ENCODE measurements around the gene KDM2A.
"Not testable (repeated sequence)": the region's sequence is repeated elsewhere in the genome, so short reads cannot be mapped to it uniquely, and the experiment has no call there.

KDM2A gene

DNA sequence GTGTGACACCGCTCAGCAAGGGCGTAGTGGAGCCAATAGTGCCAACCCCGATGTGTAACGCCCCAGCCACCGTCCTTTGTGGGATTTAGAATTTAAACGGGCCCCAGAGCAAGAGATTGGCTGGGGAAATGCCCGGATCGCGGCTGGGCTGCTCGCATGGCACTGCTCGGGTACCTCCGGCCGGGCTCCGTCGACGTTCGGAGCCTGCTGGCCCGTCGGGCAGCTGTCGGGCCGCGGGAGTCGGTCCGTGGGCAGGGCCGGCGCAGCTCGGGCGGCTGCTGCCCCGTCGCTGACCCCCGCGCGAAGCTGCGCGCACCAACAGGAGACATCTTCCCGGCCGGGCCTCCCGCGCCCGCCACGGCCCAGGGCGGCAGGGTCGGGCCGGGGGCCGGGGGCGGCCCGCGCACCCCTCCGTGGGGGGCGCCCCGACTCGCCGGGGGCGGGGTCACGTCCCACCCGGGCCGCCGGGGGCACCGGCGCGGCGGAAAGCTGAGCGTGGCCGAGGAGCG, 1.3 kb upstream of the KDM2A start:
- DNase-seq (ENCODE audit: low read depth in 2 of 2): peak in 1 of 2 donors; percentile 21

DNA sequence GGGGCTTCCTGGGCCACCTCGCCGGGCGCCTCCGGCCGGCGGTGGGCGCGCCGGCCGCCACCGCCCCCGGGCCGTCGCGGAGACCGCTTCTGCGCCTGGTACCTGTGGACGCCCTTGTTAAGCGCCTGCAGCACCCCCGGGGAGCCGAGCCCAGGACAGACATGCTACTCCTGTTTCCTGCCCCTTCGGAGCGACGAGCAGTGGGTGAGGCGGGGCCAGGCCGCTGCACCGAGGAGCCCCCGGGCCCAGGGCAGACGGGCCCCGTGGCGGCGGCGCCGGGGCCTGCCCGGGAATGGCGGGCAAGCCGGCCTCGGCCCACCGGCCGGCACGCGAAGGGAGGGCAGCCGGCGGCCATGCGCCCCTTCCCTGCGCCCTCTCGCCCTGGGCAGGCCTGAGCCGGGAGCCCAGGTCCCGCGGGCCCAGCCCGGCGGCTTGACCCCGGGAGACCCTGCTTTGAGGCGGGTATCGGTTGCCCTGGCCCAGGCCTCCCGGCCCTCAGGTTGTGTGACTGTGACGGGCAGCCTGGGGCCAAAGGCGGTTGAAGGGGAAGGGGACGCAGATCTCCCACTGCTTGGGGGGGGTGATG, 789 bp upstream of the KDM2A start:
- peak; percentile 22 to 29 for DNase-seq (ENCODE audit: low read depth in 2 of 2)

DNA sequence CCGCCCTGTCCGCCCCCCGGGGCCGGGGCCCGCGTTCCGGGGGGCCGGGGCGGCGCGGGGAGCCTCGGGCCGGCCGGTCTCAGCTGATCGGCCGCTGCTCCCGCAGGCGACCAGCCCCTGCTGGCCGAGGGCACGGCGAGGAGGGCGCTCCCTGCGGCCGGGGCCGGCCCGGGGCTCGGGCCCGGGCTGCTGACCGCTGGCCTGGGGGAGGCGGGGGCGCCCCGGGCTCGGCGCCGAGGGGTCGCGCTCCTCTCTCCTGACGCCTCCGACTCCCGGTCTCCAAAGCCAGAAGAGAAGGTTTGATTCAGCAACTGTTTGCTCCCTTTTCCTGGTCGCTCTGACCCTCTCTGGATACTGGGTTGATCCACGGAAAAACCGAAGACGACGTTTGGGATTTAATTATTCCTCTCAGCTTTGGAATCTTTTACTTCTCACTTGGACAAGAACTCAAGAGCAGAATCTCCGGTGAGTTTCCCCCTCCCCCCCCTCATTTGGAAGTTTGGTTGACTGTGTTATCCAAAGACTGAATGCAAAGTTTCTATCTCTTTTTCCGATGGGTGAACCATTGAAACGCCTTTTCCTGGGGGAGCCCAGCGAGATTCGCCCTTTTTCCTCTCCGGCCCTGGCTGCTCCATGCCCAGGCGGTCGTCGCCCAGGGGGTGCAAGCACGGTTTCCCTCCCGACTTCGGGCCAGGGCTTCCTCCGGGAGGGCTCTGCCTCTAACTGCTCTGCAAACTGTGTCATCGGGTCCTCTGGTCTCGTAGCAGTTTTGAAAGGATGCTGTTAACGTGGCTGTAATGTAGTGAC, 725 bp downstream of the KDM2A start:
- no peak for DNase-seq (ENCODE audit: low read depth in 2 of 2)

DNA sequence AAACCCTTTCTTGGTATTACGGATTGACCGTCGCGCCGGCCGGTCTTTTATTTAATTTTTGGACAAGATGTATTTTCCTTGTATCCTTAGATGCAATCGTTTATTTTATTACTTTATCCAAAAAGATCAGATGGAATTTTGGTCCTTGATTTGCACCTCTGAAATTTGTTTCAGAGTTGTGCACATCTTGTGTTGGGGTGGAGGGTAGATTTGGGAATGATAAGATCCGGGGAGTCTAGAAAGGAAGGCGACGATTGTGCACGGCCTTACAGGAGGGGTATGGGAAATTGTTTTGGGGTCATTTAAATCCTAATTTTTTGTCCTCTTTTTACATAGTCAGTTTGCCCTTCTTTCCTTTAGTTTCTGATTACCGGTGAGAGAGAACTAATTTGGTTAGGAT, 1.4 kb downstream of the KDM2A start:
- no peak for DNase-seq (ENCODE audit: low read depth in 2 of 2)

DNA sequence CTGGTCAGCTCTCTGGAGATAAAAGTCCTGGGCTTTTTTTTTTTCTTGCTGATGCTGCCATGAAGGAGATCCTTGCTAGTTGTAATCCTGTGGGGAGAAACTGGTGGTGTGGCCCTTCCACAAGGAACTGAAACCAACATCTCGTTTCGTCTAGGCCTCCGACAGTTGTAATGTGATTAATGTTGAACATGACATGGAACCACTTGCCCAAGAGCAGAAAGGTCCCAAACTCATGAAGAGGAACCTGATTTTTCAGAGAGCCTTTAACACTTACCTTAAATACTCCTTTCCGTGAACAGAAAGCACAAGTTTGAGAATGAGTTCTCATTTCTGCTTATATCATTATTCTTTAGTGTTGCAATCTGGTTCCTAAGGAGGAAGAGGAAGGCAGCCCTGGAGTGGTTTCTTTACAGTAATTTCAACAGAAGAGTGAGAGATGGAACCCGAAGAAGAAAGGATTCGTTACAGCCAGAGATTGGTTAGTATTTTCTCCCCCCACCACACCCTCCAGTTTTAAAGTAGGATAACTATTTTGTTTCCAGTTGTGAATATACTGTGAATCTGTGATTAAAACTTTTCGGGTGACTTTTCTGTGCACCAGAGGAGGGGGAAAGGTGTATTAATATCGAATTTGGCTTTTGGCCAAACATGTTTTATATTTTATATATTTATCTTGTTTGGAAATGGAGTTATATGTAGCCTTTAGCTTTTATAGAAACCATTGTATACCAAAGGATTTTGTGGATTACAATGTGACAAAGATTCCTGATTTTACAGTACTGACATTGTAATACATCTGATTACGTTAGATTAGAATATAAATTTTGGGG, 2.0 kb downstream of the KDM2A start:
- DNase-seq (ENCODE audit: low read depth in 2 of 2): no peak

DNA sequence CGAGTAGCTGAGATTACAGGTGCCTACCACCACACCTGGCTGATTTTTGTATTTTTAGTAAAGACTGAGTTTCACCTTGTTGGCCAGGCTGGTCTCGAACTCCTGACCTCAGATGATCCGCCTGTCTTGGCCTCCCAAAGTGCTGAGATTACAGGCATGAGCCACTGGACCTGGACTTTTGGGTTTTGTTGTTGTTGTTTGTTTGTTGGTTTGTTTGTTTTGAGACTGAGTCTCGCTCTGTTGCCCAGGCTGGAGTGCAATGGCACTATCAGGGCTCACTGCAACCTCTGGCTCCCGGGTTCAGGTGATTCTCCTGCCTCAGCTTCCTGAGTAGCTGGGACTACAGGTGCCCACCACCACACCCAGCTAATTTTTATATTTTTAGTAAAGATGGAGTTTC, 4.7 kb downstream of the KDM2A start:
- not testable (repeated sequence) for DNase-seq (ENCODE audit: low read depth in 2 of 2)

DNA sequence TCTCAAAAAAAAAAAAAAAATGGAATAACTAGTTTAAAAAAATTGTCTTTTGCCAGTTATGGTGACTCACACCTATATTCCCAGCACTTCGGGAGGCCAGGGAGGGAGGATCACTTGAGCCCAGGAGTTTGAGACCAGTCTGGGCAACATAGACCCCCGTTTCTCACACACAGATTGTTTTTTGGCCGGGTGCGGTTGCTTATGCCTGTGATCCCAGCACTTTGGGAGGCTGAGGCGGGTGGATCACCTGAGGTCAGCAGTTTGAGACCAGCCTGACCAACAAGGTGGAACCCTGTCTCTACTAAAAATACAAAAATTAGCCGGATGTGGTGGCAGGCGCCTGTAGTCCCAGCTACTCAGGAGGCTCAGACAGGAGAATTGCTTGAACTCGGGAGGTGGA, 7.2 kb downstream of the KDM2A start:
- not testable (repeated sequence) for DNase-seq (ENCODE audit: low read depth in 2 of 2)

DNA sequence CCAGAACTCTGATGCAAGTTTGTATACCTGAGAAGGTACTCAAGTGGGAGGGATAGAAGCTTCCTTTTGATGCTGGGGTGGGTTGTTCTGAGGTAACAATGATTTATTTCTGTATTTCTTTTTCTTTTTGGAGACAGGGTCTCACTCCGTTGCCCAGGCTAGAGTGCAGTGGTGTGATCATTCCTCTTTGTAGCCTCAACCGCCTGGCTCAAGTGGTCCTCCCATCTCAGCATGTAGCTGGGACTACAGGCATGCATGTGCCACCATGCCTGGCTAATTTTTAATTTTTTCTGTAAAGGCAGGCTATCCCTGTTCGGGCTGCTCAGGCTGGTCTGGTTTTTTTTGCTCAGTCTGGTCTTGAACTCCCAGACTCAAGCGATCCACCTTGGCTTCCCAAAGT, 7.9 kb downstream of the KDM2A start:
- DNase-seq (ENCODE audit: low read depth in 2 of 2): no peak

DNA sequence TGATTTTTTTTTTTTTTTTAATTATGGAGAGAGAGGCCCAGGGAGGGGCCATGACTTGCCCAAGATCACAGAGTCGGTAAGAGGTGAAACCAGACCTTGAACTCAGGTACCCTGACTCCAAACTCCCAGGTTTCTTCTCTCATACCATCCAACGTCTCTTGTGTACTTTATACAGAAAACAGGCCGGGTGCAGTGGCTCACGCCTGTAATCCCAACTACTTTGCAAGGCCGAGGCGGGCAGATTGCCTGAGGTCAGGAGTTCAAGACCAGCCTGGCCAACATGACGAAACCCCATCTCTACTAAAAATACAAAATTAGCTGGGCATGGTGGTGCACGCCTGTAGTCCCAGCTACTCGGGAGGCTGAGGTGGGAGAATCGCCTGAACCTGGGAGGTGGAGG, 11.8 kb downstream of the KDM2A start:
- not testable (repeated sequence) for DNase-seq (ENCODE audit: low read depth in 2 of 2)

DNA sequence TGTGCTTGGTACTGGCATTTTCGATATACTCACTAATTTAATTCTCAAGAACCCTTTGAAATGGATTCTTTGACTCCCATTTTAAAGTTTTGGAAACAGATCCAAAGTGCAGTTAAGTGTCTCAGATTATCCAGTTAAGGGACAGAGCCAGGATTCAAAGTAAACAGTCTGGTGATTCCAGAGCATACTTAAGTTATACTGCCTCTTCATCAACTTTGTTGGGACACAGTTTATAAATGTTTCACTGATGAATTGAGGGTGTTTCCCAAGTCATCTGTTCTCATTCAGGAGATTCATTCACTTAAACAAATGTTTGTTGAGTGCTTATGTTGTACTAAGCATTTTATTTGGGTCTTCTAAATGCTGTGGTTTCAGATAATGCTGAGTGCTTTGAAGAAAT, 17.1 kb downstream of the KDM2A start:
- DNase-seq (ENCODE audit: low read depth in 2 of 2): no peak

DNA sequence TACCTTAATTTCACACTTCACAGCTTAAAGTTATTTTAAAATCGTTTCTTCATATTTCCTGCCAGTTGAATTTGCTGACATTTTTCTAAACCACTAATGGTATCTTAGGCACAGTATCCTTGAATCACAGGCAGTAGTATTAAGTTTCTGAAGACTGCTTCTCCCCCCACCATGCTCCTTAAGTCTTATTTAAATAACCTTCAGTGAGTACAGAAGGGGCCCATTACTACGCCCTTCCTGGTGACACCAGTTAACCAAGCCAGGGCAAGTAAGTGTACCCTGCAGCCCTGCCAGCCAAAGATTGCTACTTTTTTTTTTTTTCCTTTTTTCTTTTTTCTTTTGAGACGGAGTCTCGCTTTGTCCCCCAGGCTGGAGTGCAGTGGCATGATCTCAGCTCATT, 19.9 kb downstream of the KDM2A start:
- DNase-seq (ENCODE audit: low read depth in 2 of 2): no peak

DNA sequence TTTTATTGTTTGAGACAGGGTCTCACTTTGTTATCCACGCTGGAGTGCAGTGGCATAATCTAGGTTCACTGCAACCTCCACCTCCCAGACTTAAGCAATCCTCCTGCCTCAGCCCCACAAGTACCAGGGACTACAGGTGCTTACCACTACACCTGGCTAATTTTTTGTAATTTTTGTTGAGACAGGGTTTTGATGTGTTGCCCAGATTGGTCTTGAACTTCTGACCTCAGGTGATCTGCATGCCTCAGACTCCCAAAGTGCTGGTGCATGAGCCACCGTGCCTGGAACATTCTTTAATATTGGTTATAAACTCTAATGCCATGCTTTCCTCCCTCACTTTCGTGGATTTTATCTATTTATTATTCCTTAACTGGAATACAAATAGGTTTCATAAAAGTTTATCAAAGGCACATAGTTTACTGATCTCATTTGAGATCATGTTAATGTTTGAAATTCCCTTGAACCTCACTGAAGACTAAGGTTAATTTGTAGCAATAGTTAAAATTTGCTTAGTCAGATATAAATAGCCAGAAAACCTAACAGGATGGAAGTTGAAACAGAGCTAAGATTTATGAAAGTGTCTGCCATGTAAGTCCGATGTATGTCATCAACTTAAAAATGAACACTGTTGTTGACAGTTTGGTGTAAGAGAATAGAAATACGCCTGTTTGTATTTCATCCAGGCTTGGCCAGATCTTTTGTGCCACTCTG, 27.6 kb downstream of the KDM2A start:
- DNase-seq (ENCODE audit: low read depth in 2 of 2): no peak

DNA sequence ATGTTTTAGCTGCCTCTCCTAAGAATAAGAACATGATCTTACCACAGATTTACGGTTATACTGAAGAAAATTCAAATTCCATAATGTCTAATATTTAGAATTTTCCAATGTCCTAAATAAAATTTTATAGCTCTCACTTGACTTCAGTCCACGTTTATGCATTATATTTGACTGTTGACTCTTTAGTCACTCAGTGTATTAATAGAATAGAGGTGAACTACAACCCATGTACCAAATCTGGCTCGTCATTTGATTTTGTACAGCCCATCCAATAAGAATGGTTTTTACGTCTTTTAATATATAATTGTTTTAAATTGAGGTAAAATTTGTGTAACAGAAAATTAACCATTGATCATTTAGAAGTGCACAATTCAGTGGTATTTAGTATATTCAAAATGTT, 34.9 kb downstream of the KDM2A start:
- DNase-seq (ENCODE audit: low read depth in 2 of 2): no peak

DNA sequence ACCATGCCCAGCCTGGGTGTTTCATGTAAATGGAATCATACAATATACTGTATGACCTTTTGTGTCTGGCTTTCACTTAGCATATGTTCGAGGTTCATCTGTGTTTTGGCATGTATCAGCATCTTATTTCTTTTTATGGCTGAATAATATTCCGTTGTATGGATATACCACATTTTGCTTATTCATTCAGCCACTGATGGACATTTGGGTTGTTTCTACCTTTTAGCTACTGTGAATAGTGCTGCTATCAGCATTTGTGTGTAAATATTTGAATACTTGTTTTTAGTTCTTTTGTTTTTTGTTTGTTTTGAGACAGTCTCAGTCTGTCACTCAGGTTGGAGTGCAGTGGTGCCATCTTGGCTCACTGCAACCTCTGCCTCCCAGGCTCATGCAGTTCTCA, 35.7 kb downstream of the KDM2A start:
- DNase-seq (ENCODE audit: low read depth in 2 of 2): no peak

DNA sequence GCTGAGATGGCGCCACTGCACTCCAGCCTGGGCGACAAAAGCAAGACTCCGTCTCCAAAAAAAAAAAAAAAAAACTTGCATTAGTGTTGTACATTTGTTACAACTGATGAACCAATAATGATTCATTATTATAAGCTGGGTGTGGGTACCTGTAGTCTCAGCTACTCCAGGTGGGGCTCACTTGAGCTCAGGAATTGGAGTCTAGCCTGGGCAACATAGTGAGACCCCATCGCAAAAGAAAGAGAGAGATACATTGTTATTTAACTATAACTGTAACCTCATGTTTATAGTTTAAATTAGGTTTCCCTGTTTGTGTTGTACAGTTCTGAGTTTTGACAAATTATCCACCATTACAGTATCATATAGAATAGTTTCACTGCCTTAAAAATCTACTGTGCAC, 38.6 kb downstream of the KDM2A start:
- DNase-seq (ENCODE audit: low read depth in 2 of 2): no peak

DNA sequence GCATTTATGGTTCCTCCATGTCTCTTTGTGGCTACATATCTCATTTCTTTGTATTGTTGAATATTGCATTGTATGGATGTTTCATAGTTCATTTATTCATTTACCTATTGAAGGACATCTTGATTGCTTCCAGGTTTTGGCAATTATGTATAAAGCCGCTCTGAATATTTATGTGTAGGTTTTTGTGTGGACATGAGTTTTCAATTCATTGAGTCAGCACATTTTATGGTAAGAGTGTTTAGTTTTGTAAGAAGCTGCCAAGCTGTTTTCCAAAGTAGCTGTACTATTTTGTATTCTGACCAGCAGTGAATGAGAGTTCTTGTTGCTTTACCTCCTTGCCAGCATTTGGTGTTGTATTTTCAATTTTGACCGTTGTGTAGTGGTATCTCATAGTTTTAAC, 39.2 kb downstream of the KDM2A start:
- DNase-seq (ENCODE audit: low read depth in 2 of 2): no peak

DNA sequence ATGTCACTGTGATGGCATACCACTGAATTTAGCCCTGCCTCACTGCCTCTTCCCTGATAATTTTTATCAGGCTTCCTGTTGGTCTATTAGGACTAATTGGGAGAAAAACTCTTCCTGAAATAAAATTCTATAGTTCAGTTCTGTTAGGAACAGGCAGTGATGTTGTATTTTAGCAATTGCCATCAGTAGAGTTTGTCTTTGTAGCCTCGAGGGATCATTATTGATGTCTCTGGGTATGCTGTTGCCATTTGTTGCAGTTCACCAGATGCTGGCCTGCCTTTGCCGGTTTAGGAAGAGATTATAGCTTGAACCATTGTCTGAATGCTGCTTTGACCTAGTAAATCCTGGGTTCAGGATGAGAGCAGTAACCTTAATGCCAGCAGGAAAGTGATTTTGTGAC, 41.0 kb downstream of the KDM2A start:
- no peak for DNase-seq (ENCODE audit: low read depth in 2 of 2)

DNA sequence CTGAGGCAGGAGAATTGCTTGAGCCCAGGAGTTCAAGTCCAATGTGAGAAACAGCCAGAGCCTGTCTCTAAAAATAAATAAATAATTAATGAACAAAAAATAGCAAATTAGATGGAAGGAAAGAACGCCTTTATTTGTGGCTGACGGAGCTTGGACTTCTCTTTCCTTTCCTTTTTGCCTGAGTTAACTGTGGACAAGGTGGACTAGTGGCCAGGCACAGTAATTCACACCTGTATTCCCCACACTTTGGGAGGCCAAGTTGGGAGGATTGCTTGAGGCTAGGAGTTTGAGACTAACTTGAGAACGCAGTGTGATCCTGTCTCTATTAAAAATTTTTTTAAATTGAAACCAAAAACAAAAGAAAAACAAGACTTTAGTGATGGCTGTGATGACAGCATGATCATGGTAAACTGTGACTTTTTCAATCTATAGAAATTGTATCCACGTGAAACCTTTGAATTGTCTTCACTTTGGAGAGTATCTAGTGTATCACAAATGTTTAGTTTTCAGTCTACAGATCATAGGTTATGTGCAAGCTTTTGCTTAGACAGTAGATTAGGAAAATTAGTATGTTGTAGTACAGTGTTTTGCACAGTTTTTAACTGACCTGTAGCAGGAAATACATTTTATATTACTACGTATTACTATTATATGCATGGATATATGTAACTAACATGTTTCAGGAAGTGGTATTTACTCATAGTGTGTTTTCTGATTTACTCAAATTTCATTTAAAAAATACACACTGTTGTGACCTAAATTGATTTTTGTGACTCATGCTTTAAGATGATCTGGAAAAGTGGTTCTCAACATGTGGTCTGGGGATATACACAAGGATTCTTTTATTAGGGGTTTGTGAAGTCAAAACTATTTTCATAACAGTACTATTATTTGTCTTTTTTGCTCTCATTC, 42.1 kb downstream of the KDM2A start:
- no peak for DNase-seq (ENCODE audit: low read depth in 2 of 2)

DNA sequence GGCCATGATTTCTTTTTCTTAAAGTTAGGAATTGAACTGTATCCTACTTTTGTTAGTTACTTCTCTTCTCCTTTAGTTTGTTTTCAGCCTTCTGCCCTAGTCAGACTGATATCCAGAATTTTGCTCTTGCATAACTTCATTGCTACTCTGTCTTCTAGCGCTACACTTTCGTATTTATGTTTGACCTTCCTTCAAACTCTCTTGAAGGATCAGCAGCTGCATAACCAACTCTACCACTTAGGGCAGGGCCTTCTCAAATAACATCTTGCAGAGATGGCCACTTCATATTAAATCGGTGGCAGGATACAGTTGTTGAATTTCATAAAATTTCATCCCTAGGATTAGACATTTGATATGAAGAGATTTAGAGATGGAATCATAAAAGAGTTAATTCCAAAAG, 43.9 kb downstream of the KDM2A start:
- DNase-seq (ENCODE audit: low read depth in 2 of 2): no peak

DNA sequence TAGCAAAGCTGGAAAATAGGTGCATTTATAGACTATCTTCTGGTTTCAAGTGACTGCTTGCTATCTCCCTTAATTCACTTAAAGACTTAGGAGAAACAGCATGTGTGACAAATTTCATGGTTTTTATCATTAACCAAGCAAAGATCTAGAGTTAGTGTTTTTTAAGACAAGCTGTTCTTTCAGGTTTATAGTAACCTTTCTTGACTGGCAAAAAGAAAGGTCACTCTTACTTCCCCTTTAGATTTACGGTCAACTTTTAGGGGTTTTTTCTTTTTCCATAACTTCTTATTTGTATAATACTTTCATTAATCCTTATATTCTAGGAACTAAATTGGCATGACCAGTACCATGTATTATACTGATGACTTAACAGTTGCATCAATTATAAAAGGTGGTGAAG, 46.6 kb downstream of the KDM2A start:
- no peak for DNase-seq (ENCODE audit: low read depth in 2 of 2)

DNA sequence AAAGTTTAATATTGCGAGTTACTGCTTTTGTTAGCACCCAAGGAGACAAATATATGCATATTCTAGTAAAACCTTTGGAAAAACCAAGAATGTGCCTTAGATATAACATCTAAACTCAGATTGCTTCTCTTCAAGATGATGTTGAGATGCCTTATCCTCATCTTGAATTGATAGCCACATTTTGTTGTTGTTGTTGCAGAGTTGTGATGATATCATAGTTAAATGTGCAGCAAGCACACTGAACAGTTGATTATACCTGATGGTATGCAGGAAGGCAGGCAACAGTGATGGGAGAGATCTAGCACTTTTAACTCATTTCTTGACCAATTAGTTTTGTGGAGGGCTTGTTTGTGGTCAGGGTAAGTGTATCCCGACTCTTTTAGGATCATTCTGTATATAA, 48.0 kb downstream of the KDM2A start:
- no peak for DNase-seq (ENCODE audit: low read depth in 2 of 2)
